HUES48 (cell line): ENCODE data around the gene BRF1.

ENCODE experiments used
- H3K27ac ChIP-seq: one replicate; pipeline ENCODE4 v1.7.0; 2013; ENCODE audit warnings: low read depth, low read length, inconsistent platforms
- H3K27me3 ChIP-seq: 2 replicates; pipeline ENCODE4 v1.6.1; 2013; ENCODE audit warnings: mild to moderate bottlenecking, low read length; ENCODE audit not compliant: control insufficient read depth, insufficient read depth
- H3K36me3 ChIP-seq: 2 replicates; pipeline ENCODE4 v1.6.1; 2013; ENCODE audit warnings: low read length; ENCODE audit not compliant: control insufficient read depth, insufficient read depth
- H3K4me1 ChIP-seq: 2 replicates; pipeline ENCODE4 v1.6.1; 2013; ENCODE audit warnings: mild to moderate bottlenecking, low read length; ENCODE audit not compliant: control insufficient read depth, insufficient read depth
- H3K4me3 ChIP-seq: 2 replicates; pipeline ENCODE4 v1.5.1; 2013; ENCODE audit warnings: mild to moderate bottlenecking, low read depth, low read length
- H3K9ac ChIP-seq: 2 replicates; pipeline ENCODE4 v1.6.1; 2013; ENCODE audit warnings: mild to moderate bottlenecking, low read depth, low read length, moderate library complexity
- H3K9me3 ChIP-seq: 2 replicates; pipeline ENCODE4 v1.6.1; 2013; ENCODE audit warnings: low read length; ENCODE audit not compliant: control insufficient read depth, insufficient read depth

Gene BRF1

DNA sequence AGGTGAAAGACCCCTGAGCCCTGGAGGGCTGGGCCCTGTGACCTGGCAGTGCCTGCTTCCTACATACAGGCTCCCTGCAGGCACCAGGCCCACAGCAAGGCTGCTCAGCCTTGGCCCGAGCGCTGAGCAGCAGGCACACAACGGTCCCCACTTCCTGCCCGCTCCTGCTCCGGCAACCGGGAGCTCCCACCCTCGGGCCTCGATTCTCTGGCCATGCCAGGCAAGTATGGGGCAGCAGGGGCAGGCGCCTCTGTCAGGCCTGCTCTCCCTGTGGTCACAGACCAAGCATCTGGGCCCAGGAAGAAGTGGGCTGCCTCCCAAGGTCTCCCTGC, 89.1 kb downstream of the BRF1 start:
- H3K27ac ChIP-seq = no peak overlapping the region
- H3K27me3 ChIP-seq = no peaks in the 10 kb centered on the region
- H3K36me3 ChIP-seq = no peaks in the 10 kb centered on the region
- H3K4me3 ChIP-seq = no peak overlapping the region
- no peaks in the 10 kb centered on the region for H3K4me1 ChIP-seq
- H3K9me3 ChIP-seq = no peaks in the 10 kb centered on the region
- no peak overlapping the region for H3K9ac ChIP-seq

DNA sequence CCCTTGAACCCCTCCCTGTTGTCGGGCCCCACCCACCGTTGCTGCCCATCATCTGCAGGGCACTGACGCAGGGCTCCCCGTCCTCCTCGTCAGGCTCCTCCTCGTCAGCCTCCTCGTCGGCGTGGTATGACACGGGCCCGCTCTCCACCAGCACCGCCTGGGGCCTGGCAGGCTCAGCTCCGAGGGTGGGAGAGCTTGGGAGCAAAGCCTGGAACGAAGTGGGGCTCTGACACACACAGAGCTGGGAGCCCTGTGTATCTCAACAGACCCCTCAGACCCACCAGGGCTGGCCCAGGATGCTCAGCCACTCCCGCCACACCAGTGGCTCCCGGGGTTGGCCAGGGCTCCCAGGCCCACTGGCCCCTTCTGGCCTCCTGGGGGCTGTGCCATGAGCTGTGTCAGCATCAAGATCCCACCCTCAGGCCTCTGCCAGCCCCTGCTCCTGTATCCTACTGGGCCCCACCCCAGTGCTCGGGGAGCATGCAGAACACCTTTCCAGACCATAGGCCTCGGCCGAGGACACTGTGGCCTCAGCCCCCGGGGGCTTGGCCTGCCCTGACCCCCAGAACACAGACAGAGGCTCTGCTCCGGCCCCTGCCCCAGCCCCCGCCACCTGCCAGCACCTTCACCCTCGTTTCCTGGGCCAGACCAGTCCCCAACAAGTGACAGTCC, 89.6 kb downstream of the BRF1 start:
- Histone ChIP-seq H3K36me3 (no peaks in the 10 kb centered on the region), H3K27me3 (no peaks in the 10 kb centered on the region), H3K9me3 (no peaks in the 10 kb centered on the region), H3K4me3 (no peak overlapping the region), H3K4me1 (no peaks in the 10 kb centered on the region), H3K27ac (no peak overlapping the region), H3K9ac (no peak overlapping the region)

DNA sequence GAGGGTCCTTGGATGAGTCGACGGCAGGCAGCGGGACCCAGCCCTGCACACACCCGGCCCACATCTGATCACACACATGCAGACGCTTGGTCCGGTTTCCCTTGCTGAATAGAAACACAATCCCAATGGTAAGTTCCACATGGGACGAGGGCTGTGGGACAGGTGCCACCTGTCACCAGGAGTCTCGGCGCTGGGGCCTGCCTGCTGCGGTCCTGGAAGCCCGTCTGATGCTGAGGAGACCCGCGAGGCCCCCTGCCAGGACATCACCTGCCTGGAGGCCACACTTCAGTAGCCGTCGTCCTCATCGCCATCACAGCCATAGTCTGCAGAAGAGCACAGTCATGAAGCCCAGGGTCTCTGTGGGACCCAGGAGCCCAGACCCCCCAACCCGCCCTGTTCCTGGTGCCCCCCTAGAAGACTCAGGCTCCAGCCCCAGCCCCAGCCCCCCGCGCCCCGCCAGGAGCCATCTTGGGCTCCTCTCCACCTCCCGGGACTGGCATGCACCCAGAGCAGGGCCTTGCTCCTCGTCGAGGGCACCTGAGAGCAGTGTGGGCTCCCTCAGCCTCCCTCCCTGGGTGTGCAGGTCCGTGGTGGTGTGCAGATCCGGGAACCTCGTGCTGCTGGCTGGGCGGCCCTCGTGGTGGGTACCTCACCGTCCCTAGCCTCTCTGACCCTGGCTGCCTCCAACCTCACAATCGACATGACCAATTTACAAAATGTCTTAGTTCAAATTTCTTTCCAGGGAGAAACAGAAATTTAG, 90.4 kb downstream of the BRF1 start:
- H3K4me1 ChIP-seq = no peaks in the 10 kb centered on the region
- no peaks in the 10 kb centered on the region for H3K27me3 ChIP-seq
- H3K9ac ChIP-seq = no peak overlapping the region
- no peak overlapping the region for H3K27ac ChIP-seq
- H3K9me3 ChIP-seq = no peaks in the 10 kb centered on the region
- H3K4me3 ChIP-seq = no peak overlapping the region
- H3K36me3 ChIP-seq = no peaks in the 10 kb centered on the region

DNA sequence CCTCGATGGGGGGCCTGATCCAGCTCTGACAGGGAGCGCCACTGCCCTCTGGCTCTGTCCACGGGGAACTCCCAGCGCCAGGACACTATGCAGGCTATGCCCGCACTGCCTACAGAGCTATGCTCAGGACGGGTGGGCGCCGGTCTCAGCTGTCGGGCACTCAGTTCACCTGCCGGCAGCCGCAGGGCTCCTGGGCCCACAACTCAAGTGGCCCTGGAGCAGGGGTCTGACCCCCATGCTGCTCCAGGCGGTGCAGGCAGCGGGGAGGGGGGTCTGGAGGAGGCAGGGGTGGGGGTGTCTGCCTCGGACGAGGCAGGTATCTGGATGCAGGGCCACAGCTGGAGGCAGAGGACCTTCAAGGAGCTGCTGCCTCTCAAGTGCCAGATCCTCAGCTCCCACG, 91.2 kb downstream of the BRF1 start:
- Histone ChIP-seq H3K27ac (no peak overlapping the region), H3K27me3 (no peaks in the 10 kb centered on the region), H3K9ac (no peak overlapping the region), H3K4me1 (no peaks in the 10 kb centered on the region), H3K9me3 (no peaks in the 10 kb centered on the region), H3K4me3 (no peak overlapping the region), H3K36me3 (no peaks in the 10 kb centered on the region)

DNA sequence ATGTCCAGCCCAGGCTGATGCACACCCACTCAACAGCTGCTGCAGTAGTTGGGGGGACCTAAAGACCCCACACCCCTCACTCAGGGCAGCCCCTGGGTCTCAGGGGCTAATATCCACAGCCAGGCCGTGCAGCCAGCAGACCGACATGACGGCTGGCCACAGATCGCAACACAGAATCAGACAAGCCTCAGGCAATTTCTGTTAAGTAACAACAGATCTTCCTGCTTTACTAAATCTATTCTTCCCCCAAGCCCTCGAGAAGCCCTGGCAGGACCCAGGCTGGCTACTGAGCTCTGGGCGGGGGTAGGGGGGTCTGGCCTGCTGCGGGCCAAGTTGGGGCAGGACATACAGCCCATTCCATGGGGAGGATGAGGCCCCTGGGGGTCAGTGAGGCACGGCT, 91.7 kb downstream of the BRF1 start:
- H3K4me1 ChIP-seq = no peaks in the 10 kb centered on the region
- no peak overlapping the region for H3K27ac ChIP-seq
- H3K4me3 ChIP-seq = no peak overlapping the region
- no peaks in the 10 kb centered on the region for H3K36me3 ChIP-seq
- no peaks in the 10 kb centered on the region for H3K9me3 ChIP-seq
- no peaks in the 10 kb centered on the region for H3K27me3 ChIP-seq
- no peak overlapping the region for H3K9ac ChIP-seq

DNA sequence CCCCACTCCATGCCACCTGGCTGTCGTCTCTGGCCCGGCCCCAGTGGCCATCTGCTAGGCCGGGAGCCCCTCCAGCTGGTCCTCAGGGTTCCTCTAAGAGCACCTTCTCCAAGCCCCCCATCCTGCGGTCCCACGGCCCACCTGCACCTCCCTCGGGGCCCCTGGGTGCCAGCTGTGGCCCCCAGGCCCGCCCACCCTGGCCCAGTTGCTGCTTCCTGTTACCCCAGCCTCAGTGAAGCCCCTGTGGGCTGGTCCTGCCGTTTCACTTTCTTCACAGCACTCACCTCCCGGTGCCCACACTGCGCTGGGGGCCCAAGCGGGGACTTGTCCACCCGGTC, 92.1 kb downstream of the BRF1 start:
- H3K27ac ChIP-seq = no peak overlapping the region
- no peaks in the 10 kb centered on the region for H3K4me1 ChIP-seq
- no peak overlapping the region for H3K9ac ChIP-seq
- H3K9me3 ChIP-seq = no peaks in the 10 kb centered on the region
- H3K36me3 ChIP-seq = no peaks in the 10 kb centered on the region
- no peaks in the 10 kb centered on the region for H3K27me3 ChIP-seq
- H3K4me3 ChIP-seq = no peak overlapping the region

DNA sequence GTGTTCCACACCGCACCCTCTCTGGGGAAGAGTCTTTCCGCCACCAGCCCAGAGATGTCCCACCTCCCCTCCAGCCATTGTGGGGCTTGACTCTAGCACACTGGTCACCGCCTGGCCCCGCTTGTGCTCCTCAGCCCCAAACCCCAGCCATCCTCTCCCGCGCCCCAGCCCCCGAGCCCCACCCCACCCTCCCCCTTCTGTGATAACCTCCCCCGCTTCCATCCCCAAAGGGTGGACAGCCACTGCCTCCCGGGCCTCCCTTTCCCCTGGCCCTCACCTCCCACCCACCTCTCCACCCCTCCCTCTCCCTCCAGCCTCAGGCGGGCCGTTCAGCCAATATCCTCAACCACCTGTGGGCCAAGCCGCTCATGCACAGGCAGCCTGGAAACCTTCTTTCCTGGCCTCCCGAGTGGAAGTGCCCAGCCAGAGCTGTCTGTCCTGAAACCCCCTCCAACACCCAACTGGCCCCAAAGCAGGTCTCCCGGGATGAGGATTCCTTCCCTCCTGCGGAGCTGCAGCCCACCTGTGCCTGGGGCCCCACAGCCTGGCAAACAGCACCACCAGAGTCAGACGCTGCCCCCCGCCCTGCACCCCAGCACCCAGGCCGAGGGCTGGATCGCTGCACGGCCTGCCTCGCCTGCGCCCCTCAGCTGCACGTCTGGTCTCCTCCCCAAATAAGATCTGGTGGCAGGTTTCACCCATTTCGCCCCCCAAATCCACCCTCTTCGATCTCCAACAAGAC, 92.6 kb downstream of the BRF1 start:
- Histone ChIP-seq H3K9ac (no peak overlapping the region), H3K4me3 (no peak overlapping the region), H3K4me1 (no peaks in the 10 kb centered on the region), H3K36me3 (no peaks in the 10 kb centered on the region), H3K9me3 (no peaks in the 10 kb centered on the region), H3K27me3 (no peaks in the 10 kb centered on the region), H3K27ac (no peak overlapping the region)

DNA sequence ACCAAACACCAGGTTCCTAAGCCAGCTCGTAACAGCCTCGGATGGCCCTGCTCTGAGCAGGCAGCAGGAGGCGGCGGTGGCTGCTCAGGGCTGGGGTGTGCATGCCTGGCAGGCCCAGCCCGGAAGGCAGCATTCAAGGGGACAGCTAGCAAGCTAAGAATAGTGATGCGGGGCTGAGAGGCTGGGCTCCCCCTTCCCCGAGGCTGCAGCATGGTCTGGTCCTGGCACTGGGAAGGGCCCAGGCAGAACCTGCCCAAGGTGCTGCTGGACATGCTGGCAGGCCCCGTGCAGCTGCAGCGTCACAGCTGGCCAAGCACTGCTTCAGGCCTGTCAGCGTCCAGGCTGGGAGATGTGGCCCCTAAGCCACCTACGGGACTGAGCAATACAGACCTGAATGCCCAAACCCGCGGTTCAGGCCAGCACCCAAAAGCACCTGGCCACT, 93.3 kb downstream of the BRF1 start:
- Histone ChIP-seq H3K9me3 (no peaks in the 10 kb centered on the region), H3K9ac (no peak overlapping the region), H3K4me1 (no peaks in the 10 kb centered on the region)

DNA sequence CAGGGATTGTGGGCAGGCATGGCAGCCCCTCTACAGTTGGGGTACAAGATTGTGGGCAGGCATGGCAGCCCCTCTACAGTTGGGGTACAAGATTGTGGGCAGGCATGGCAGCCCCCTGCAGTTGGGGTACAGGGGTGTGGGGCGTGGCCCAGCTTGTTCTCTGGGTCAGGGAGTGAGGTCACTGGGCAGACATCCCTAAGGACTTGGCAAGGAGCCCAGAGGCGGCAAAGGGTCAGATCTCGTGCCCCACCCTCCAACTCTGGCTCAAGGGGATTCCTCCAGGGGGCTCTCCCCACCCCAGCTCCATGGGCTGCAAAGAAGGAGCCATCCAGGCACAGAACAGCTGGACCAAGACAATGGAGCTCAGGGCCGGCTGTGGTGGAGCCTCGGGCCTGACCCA, 93.9 kb downstream of the BRF1 start:
- Histone ChIP-seq H3K9ac (no peak overlapping the region), H3K9me3 (no peaks in the 10 kb centered on the region), H3K27me3 (no peaks in the 10 kb centered on the region), H3K27ac (no peak overlapping the region), H3K4me3 (no peak overlapping the region), H3K4me1 (no peaks in the 10 kb centered on the region), H3K36me3 (no peaks in the 10 kb centered on the region)

More for the DNA sequence above, 93.3 kb downstream of the BRF1 start:
- H3K36me3 ChIP-seq = no peaks in the 10 kb centered on the region
- no peak overlapping the region for H3K4me3 ChIP-seq
- no peak overlapping the region for H3K27ac ChIP-seq
- no peaks in the 10 kb centered on the region for H3K27me3 ChIP-seq

DNA sequence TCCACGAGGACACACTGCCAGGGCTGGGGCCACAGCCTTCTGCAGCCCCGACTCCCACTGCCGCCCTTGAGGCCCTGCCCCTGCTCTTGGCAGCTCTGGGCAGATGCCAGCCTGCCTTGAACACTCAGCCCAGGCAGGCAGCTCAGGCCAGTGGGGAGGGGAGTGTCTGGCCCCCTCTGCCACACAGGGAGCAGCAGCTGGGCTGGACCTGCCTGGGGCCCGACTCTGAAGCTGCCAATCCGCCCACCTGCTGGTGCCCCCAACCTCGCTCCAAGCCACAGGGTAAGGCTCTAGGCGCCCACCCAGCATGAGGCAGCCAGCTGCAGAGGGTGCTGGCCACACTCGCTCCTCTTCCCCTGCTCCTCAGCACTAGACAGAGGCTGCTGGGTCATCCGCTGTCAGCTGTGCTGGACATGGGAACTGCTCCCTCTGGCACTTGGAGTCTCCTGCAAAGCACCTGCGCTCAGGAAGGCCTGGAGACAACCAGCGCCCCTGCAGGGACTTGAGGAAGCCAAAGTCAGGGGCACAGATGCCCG, 95.1 kb downstream of the BRF1 start:
- Histone ChIP-seq H3K4me3 (no peak overlapping the region), H3K9me3 (no peaks in the 10 kb centered on the region), H3K9ac (no peak overlapping the region), H3K27me3 (no peaks in the 10 kb centered on the region; the same call in 1 of the 2 replicates), H3K36me3 (no peaks in the 10 kb centered on the region), H3K4me1 (no peaks in the 10 kb centered on the region), H3K27ac (no peak overlapping the region)
